SH-SY5Y (cell line): ENCODE data around the gene ST6GAL2.

Experiments
- GATA2 ChIP-seq: IDR thresholded peaks from 2 replicates; pipeline ENCODE4 v1.6.1; 2011; ENCODE audit warnings: mild to moderate bottlenecking, low read depth, low read length
- GATA3 ChIP-seq: IDR thresholded peaks from 2 replicates; pipeline ENCODE4 v1.6.1; 2011; ENCODE audit warnings: low read depth, mild to moderate bottlenecking, low read length, moderate library complexity

GRCh38 chr2:106770986-106771385 lies 115.0 kb downstream of the ST6GAL2 start:
- no peak for TF ChIP-seq GATA2
- TF ChIP-seq GATA3 = no peak
